AG09319 (cell line): ENCODE results near the gene PLA2G5.

Experiments used
- DNase-seq: peaks from one replicate; pipeline ENCODE4 v3.0.0-alpha.2; 2010; ENCODE audit warnings: low read depth; ENCODE audit errors: extremely low read depth
- TF ChIP-seq, protein P1 (sequence below): IDR thresholded peaks from 2 replicates; pipeline ENCODE4 v1.5.1; 2011; ENCODE audit warnings: low read depth, mild to moderate bottlenecking, inconsistent platforms, low read length, moderate library complexity

The PLA2G5 gene

GRCh38 chr1:20075345-20075744 is 5.4 kb downstream of the PLA2G5 start:
- TF ChIP-seq, protein P1, sequence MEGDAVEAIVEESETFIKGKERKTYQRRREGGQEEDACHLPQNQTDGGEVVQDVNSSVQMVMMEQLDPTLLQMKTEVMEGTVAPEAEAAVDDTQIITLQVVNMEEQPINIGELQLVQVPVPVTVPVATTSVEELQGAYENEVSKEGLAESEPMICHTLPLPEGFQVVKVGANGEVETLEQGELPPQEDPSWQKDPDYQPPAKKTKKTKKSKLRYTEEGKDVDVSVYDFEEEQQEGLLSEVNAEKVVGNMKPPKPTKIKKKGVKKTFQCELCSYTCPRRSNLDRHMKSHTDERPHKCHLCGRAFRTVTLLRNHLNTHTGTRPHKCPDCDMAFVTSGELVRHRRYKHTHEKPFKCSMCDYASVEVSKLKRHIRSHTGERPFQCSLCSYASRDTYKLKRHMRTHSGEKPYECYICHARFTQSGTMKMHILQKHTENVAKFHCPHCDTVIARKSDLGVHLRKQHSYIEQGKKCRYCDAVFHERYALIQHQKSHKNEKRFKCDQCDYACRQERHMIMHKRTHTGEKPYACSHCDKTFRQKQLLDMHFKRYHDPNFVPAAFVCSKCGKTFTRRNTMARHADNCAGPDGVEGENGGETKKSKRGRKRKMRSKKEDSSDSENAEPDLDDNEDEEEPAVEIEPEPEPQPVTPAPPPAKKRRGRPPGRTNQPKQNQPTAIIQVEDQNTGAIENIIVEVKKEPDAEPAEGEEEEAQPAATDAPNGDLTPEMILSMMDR: no peak
- no peak for DNase-seq

DNA sequence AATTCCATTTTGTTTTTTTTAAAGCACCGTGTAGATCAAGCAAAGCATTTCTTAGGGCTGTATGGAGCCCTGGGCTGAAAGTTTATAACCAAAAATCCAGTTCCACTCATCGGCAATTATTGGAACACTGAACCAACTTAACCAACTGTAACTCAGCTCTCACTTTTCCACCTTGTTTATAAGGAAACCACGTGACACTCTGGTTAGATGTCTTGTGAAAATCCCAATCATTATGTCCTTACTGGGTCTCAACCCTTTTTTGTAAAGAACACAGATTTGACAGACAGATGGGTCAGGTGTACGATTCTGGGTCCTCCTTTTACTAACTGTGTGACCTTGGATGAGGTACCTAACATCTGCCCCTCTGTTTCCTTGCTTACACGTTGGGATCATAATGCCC is 6.2 kb downstream of the PLA2G5 start:
- no peak for DNase-seq
- TF ChIP-seq, protein P1: no peak

DNA sequence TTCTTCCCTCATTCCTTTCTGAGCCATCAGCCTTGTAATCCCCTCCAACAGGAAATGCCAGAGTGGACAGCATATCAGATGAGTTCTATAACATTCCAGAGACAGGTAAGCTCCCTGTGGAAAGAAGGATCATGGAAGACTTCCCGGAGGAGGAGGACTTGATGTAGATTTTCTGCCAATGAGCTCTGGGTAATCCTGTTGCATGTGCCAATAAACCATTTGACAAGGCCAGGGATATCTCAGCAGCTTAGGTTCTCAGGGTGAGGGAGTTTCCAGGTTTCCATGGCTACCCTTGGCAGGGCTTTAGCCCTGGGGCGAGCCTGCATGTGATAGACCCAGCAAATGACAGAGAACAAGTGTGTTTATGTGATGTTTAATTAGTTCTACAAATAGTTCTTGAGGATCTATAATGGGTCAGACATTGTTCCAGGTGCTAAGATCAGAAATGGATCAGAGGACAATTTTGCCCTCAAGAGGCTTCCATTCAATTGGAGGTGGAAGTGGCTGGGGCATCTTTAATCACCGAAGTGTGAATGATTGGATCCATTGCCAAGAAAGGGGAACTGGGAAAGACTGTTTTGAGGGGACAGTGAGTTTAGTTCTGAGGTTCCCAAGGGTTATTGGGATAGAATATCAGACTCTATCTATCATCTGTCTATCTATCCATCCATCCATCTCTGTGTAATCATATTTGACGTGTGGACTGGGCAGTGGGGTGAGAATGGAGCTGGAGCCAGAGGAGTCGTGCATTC is 6.9 kb downstream of the PLA2G5 start:
- TF ChIP-seq, protein P1: no peak
- no peak for DNase-seq

- TF ChIP-seq, protein P1: no peak
- no peak for DNase-seq
Measured at GRCh38 chr1:20078171-20078651, 8.2 kb downstream of the PLA2G5 start.

- TF ChIP-seq, protein P1: no peak
- DNase-seq: no peak
Measured at GRCh38 chr1:20078711-20079110, 8.7 kb downstream of the PLA2G5 start.

GRCh38 chr1:20079661-20080305 is 9.8 kb downstream of the PLA2G5 start:
- no peak for DNase-seq
- TF ChIP-seq, protein P1: no peak
